ENCODE results near the gene TRIM22. TPM values are rescaled to one million over a fixed set of nuclear protein-coding genes. Genes with fewer than 3 reads are reported as not detected.
A peak's percentile ranks its signal among the peaks of the same experiment; 100 is the strongest.

TRIM22 gene
- total RNA-seq, 1 experiment from 2014 or later = 24.1 TPM

DNA sequence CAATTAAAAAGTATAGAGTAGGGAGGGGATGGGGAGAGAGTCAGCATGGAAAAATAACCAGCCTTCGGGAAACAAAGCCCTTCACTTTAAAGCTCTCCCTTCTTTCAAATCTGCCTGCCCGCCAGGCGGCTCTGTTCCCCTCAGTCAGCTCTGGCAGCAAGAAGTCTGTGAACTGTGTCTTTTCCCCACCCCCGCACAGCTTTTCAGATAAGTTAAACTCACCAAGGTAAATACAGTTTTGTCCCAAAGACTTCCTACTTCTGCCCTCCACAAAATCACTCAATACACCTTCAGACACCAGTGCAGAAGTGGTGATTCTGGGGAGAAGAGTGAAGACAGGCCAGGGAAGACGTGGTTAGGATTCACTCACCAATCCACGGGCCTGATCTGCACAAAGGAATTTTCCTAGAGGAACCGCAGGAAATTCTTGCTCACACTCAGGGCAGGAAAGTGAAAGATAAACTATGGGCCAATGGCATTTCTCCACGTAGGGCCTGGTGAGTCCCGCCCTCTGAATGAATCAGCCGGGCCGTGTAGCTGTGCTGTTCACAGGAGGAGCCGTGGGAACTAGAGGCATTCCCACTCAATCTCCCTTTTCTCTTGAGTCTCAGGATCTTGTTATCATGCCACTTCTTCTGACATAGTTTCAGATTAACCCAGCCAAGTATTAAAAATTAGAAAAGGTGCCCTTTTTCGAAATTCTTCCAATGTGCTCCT is 4.8 kb upstream of the TRIM22 start, which contains the start of gene TRIM5:
Gene TRIM5 (minus strand): TSS at position 429 of the 717 bp plus-strand sequence. CDS start 4,897 bp downstream, outside the sequence.
- POLR2A ChIA-PET = interaction anchor here (0.6 to 2.8 kb wide), 10 partner anchors 17 to 208 kb away, joined by 3 to 14 read pairs (median 4); partner anchors contain the start of gene TRIM6
- no TSS peak for BruUV-seq (replicated peaks)
- peaks cover 14% of the 10 kb centered on the region for H3K4me1 Mint-ChIP-seq (ENCODE audit: insufficient read depth, unreplicated experiment)
- DNase-seq (ENCODE audit: unreplicated experiment) = peak; percentile 95
- peak within 1 kb of the TSS; percentile 81 for H3K4me3 Mint-ChIP-seq (ENCODE audit: unreplicated experiment)
- intact Hi-C loops (cut with micrococcal nuclease) = loop anchor here (1.0 to 2.0 kb wide), 4 partner anchors 27 to 124 kb away; partner anchors contain the start of genes OR52N2 and TRIM34
- TF ChIP-seq CTCF (IDR thresholded peaks at IDR 0.05; ENCODE audit: unreplicated experiment) = peak; percentile 48
- no peaks in the 10 kb centered on the region for H3K9me3 Mint-ChIP-seq (ENCODE audit: unreplicated experiment)
- CTCF ChIA-PET = interaction anchor here (0.5 to 2.6 kb wide), 27 partner anchors 10 to 1776 kb away, joined by 3 to 26 read pairs (median 3); partner anchors contain the start of gene TRIM34
- no peaks in the 10 kb centered on the region for H3K27me3 Mint-ChIP-seq (ENCODE audit: insufficient read depth, unreplicated experiment)
- H3K36me3 Mint-ChIP-seq (ENCODE audit: insufficient read depth, unreplicated experiment) = peaks cover 7% of the 10 kb centered on the region
- peak within 1 kb of the TSS; percentile 78 for H3K27ac Mint-ChIP-seq (ENCODE audit: low read depth, unreplicated experiment)

- H3K9me3 Mint-ChIP-seq (ENCODE audit: unreplicated experiment) = no peaks in the 10 kb centered on the region
- no peak for TF ChIP-seq CTCF (IDR thresholded peaks at IDR 0.05; ENCODE audit: unreplicated experiment)
- no peak for DNase-seq (ENCODE audit: unreplicated experiment)
- H3K27me3 Mint-ChIP-seq (ENCODE audit: insufficient read depth, unreplicated experiment) = no peaks in the 10 kb centered on the region
- POLR2A ChIA-PET = interaction anchor here (2.8 kb wide), 1 partner anchor 66 kb away, joined by 14 read pairs; no protein-coding TSS in a partner anchor
- CTCF ChIA-PET = interaction anchor here (1.3 to 2.6 kb wide), 2 partner anchors 26 to 59 kb away, joined by 3 to 26 read pairs; no protein-coding TSS in a partner anchor
- H3K4me1 Mint-ChIP-seq (ENCODE audit: insufficient read depth, unreplicated experiment) = peaks cover 30% of the 10 kb centered on the region
- BruUV-seq (replicated peaks) = no TSS peak
- H3K27ac Mint-ChIP-seq (ENCODE audit: low read depth, unreplicated experiment) = no peak overlapping the region
- intact Hi-C loops (cut with micrococcal nuclease) = no loop called here
- no peaks in the 10 kb centered on the region for H3K36me3 Mint-ChIP-seq (ENCODE audit: insufficient read depth, unreplicated experiment)
- no peak overlapping the region for H3K4me3 Mint-ChIP-seq (ENCODE audit: unreplicated experiment)
These were observed 3.2 kb upstream of the TRIM22 start for GRCh38 chr11:5686426-5686825.

- no peak overlapping the region for H3K4me3 Mint-ChIP-seq (ENCODE audit: unreplicated experiment)
- intact Hi-C loops (cut with micrococcal nuclease) = no loop called here
These were observed 1.1 kb upstream of the TRIM22 start for GRCh38 chr11:5688482-5688881.

More at GRCh38 chr11:5688482-5688881, 1.1 kb upstream of the TRIM22 start:
- TF ChIP-seq CTCF (IDR thresholded peaks at IDR 0.05; ENCODE audit: unreplicated experiment) = no peak
- peaks cover 38% of the 10 kb centered on the region for H3K4me1 Mint-ChIP-seq (ENCODE audit: insufficient read depth, unreplicated experiment)
- DNase-seq (ENCODE audit: unreplicated experiment) = no peak
- ChIA-PET CTCF (interaction anchor here (0.5 to 1.2 kb wide), 7 partner anchors 10 to 208 kb away, joined by 3 to 5 read pairs (median 4); no protein-coding TSS in a partner anchor), POLR2A (no interaction called here)
- no peak overlapping the region for H3K27ac Mint-ChIP-seq (ENCODE audit: low read depth, unreplicated experiment)
- no peaks in the 10 kb centered on the region for H3K9me3 Mint-ChIP-seq (ENCODE audit: unreplicated experiment)
- H3K36me3 Mint-ChIP-seq (ENCODE audit: insufficient read depth, unreplicated experiment) = peaks cover 13% of the 10 kb centered on the region
- no TSS peak for BruUV-seq (replicated peaks)
- H3K27me3 Mint-ChIP-seq (ENCODE audit: insufficient read depth, unreplicated experiment) = no peaks in the 10 kb centered on the region

Measured in MCF 10A (cell line).